PFSK-1 (cell line): ENCODE data around the gene ARHGAP19.

ENCODE experiments used
- POLR2AphosphoS5 ChIP-seq: IDR thresholded peaks from 2 replicates; pipeline ENCODE4 v1.6.1; 2012; ENCODE audit warnings: low read depth, mild to moderate bottlenecking, control low read depth, low read length, moderate library complexity
- REST ChIP-seq, 2 experiments: IDR thresholded peaks; 2 replicates each; pipeline versions ENCODE4 v1.6.1 to v1.8.0; 2011 to 2012; ENCODE audit warnings: low read depth in 2 of 2, low read length in 2 of 2, control low read depth in 1 of 2, inconsistent platforms in 1 of 2, mild to moderate bottlenecking in 1 of 2, moderate library complexity in 1 of 2; ENCODE audit not compliant: insufficient read depth in 1 of 2

GRCh38 chr10:97211229-97211628 is 81.2 kb downstream of the ARHGAP19 start:
- TF ChIP-seq REST (IDR thresholded peaks at IDR 0.05; ENCODE audit: insufficient read depth in 1 of 2, low read depth in 2 of 2, low read length in 2 of 2) (no peak), POLR2AphosphoS5 (no peak)
